HG03064 (cell line): Measurements from ENCODE around the gene NEO1.
"Not testable (repeated sequence)": the region's sequence is repeated elsewhere in the genome, so short reads cannot be mapped to it uniquely, and the experiment has no call there.

Experiments used
- ATAC-seq: cut with Tn5 transposase; IDR thresholded peaks from one replicate; pipeline ENCODE4 v1.9.1; 2021; ENCODE audit warnings: low read depth; ENCODE audit not compliant: unreplicated experiment

Gene NEO1

DNA sequence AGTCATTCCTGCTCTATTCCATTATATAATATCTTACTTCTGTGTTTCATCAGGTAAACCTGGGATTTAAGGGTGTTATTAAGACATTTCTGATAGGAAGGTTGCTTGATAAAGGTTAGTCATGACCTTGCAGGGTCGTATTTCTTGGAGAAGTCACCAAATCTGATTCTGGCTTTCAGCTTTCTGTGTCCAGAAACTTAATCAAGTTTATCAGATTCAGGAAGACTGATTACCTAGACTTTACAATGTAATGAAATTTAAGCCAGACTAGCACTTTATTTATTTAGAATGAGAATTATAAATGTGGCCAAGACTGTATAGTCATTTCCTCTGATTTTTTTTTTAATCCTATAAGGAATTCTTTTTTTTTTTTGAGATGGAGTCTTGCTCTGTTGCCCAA lies 81.9 kb downstream of the NEO1 start:
- ATAC-seq: no peak

DNA sequence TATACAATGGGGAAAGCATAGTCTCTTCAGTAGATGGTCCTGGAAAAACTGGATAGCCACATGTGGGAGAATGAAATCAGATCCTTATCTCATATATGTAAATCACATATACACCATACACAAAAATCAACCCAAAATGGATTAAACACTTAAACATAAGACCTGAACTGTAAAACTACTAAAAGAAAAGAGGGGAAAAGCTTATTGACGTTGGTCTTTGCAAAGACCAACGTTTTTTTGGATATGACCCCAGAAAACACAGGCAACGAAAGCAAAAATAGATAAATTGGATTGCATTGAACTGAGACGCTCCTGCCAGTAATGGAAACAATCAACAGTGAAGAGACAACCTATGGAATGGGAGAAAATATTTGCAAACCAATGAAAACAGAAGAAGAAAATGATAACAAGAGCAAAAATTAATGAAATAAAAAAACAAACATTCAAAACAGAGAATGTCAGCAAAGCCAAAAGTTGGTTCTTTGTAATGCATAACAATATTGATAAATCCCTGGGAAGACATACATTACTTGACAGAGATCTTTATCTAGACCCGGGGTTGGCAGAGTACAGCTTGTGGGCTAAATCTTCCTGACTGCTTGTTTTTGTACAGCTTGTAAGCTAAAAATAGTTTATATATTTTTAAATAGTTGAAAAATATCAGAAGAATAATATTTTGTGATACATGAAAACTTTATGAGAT lies 86.9 kb downstream of the NEO1 start:
- ATAC-seq: no peak

DNA sequence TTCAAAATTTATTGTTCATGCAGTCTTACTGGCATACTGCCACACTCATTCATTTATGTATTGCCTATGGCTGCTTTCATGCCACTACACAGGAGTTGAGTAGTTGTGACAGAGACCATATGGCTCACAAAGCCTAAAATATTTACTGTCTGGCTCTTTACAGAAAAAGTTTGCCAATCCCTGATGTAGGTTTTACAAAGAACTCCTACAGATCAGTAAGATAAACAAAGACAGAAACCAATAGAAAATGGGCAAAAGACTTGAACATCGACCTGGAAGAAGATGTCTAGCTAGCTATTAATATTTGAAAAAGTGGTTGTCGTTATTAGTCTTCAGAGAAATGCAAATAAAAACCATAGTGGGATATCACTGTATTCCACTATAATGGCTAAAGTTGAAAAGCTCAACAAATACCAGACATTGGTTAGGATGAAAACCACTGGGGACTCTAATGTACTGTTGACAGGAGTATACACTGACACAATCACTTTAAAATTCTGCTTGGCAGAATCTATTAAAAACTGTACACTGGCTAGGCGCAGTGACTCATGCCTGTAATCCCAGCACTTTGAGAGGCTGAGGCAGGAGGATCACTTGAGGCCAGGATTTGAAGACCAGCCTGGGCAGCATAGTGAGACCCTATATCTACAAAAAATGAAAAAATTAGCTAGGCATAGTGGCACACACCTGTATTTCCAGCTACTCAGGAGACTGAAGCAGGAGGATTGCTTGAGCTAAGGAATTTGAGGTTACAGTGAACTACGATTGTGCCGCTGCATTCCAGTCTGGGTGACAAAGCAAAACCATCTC lies 87.7 kb downstream of the NEO1 start:
- no peak for ATAC-seq

DNA sequence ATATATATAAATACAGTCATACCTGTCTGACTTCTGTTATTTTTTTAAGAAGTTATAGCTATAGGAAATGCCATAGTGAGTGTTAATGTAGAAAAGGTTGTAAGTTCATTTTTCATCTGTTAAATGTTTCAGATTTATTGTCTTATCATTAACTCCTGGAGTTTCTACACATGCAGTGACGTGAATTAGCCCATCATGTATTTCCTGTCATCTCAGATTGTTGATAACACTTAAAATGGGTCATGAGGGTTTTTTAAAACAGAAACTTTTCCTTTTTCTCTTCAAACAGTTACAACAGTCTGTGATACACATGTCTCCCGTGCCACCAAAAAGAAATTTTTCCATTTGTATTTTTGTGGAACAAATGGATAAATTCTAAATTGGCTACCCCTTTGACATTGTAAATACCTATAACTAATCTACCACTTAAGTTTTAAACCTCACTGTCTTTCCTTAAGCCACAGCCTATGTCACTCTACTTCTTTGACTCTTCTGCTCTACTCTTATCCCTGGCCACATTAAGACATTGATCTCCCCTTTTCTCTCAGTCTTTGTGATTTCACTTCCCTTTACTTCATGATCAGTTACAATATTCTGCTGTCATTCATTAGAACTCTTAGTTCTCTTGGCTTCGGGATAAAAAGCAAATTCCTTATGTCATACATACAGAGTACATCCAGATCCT lies 89.1 kb downstream of the NEO1 start:
- ATAC-seq: no peak

DNA sequence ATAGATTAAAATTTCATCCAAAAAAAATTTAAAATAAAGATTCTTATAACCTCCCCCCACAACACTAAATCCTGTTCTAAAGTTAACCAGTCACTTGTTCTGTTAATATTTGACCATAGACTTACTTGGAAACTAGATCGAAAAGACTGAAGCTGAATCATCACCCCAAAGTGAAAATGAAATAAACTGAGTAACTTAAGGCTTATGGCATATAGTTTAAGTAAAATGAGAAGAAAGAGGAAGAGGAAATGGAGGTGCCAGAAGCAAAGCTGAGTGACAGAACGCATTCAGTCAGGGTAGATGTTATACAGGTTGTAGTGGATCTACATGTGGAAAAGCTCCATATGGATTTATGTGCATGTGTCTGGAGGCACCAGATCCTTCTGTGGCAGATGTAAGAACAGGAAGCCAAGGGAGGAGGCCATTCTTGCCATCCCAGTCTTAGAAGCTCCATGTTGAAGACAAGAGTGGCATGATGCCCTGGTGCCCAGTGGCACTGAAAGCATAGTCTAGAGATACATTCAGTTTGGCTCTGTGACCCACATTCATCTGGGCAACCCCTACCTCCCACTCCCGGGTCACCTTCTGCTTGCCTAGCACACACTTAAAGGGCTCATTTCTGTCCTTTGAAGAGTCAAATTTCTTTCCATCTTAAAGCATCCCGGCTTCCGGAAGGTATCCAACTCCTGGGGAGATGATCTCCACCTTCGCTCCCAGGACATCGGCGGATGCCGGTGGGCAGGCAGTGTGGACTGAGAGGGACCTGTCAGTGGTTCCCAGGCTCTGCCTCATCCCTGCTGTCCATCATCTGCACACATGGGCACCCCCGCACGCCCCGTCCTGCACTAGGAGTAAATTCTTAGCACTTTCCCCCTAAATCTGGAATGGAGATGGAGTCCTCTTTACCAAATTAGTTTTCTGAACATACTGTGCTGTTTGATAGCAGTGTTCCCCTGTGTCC lies 90.8 kb downstream of the NEO1 start:
- peak; percentile 58 for ATAC-seq

DNA sequence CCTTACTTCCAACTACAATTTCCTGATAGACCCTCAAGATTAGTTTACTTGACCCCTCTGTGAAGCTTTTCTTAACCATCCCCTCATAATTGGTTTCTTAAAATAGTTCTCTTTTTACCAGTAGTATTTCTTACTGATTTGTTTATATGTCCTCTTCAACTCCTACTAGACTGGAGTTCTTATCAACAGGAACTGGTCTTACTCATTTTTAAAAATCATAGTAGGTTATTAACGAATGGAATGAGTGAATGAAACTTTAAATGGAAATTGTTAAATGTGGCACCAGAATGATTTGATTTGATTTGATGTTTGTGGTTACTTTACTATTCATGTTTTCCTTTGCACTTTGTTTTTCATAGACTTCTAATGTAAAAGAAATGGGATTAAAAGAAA lies 91.5 kb downstream of the NEO1 start:
- ATAC-seq: no peak

DNA sequence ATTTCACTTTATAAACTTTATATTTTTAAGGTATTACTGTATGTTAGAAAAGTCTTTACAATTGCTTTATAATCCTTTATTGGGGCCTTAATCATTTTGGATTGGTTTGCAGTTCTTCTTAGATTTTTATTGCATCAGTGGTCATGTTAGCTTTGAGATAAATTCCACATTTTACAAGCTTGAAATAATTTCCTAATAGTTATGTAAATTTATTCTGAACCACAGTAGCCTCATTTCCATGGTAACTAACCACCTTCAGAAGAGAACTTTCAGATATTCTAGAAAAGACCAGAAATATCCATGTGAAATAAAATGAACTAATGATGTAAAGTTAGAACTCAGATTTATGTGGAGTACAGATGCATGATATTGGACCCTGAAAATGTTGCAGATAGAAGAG lies 94.2 kb downstream of the NEO1 start:
- ATAC-seq: no peak

DNA sequence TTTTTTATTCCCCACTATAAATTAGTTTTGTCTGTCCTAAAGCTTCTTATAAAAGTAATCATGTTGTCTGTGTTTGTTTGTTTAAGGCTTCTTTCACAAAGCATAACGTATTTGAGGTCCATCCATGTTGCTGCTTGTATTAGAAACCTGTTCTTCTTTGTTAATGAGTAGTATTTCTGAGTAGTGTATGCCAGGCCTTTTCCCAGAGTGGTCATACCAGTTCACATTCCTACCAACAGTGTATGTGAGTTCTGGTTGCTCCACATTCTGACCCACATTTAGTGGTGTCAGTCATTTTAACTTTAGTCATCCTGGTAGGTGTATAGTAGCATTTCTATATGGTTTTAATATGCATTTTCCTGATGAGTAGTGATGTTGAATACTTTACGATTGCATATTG lies 98.6 kb downstream of the NEO1 start:
- no peak for ATAC-seq

DNA sequence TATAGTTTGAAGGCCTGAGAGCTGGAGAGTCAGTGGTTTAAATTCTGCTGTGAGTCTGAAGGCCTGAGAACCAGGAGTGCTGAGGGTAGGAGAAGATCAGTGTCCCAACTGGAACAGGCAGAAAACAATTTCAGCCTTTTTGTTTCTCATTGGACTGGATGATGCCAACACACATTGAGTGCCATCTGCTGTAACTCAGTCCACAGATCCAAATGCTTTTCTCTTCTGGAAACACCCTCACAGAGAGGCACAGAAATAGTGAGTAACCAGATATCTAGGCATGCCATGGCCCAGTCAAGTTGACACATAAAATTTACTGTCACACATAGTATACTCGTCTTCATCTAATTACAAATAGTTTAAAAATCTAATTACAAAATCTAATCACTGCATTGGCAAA lies 100.8 kb downstream of the NEO1 start:
- no peak for ATAC-seq

DNA sequence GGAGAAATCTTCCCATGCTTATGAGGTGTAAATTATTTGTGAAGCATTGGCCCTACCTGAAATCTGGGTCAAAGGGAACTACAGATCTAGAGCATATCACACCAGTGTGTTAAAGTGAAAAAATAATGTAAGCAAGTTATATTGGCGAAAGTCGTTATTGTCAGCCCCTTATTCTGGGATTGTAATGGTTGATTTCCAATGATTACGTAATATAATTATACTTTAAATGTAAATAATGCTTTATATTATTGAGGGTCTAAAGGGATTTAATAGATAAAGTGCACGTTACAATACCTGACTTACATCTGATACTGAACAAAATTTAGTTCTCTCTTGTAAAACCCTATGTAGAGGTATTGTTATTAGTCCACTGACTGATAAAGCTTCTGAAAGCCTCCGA lies 101.2 kb downstream of the NEO1 start:
- ATAC-seq: no peak

DNA sequence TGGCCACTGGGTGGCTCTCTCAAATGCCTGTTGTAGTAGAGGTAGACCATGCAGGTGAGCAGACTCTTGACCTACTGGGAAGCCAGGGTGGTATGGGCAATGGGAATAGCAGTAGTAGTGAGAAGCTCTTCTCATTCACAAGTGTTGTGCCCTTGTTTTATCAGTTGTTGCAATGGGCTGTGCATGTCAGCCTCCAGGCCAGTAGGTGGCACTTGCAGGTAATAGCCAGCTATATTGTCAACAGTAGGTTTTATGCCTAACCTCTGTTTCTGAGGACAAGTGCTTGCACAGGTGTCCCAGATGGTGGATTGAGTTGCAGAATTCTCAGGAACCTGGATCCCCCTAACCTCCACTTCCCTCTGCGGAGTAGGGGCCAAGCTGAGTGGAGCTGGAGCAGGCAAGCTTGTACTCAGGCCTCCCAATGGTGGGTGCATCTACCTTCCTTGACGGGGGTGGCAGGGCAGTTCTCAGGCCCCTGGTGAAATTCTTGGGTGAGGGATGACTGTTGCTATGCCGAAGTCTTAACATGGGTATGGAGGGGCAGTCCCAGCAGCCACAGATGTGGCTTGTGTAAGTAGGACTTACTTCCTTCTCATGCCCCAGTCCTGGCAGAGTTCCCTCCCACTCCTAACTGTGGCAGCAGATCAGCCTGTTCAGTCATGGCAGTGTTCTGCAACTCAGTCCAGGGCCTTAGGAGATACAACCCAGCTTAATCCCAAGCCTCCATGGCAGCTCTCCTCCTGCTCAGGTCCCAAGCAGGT lies 104.3 kb downstream of the NEO1 start:
- no peak for ATAC-seq

DNA sequence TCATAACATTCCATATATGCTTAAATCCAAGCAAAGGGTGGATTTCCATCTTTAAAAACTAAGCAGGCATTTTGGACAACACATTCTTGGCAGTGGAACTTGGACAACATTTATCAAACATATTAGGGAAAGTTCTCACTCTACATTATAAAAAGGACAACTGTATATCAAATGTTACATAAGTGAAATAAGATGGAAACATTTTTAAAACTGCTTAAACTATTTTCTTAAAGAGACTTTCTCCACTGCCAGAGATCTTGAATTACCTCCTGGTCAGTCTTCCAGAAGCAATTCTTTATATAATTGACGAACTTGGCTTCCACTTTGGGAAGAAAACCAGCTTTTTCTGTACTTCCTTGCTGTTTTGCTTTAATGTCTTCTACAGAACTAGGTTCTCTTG lies 109.3 kb downstream of the NEO1 start:
- no peak for ATAC-seq

DNA sequence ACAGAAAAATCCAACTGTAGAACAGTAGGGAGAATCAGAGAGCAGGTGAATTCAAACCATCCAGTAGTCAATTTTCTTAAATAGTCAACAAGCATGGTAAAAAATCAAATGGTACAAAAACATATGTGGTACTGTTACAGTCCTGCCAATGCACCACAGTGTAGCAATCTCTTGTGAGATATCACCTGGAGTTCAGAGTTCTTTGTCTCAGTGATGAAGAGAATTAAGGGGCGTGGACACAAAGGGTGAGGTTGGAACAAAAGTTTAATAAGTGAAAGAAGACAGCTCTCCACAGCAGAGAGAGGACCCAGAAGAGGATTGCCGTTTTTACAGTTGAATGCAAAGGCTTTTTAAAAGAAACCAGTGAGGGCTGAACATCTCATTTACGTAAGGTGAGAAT lies 113.2 kb downstream of the NEO1 start:
- no peak for ATAC-seq

DNA sequence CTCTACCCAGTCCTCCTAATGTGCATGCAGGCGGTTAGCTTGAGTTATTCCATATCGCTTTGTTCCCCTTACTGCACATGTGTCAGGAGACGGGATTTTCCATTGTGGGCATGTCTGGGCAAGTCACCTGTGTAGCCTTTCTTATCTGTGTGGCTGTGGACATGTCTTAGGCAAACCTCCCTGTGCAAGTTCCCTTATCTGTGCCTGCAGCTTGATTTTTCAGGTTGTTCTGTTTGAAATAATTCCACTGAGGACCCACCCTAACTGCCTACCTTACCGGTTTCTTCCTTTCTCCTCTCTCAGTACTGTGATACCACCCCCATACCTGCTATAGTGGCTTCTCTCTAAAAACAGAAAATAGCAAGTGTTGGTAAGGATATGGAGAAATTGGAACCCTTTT lies 113.6 kb downstream of the NEO1 start:
- no peak for ATAC-seq

DNA sequence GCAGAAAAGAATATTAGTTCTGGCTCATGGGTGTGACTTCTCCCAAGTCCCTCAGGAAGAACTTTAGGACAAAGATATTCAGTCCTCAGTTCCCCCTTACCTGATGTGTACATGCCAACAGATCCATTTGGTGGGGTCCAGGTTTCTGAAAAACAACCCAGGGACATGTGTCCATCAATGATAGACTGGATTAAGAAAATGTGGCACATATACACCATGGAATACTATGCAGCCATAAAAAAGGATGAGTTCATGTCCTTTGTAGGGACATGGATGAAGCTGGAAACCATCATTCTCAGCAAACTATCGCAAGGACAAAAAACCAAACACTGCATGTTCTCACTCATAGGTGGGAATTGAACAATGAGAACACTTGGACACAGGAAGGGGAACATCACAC lies 114.4 kb downstream of the NEO1 start:
- ATAC-seq: not testable (repeated sequence)

DNA sequence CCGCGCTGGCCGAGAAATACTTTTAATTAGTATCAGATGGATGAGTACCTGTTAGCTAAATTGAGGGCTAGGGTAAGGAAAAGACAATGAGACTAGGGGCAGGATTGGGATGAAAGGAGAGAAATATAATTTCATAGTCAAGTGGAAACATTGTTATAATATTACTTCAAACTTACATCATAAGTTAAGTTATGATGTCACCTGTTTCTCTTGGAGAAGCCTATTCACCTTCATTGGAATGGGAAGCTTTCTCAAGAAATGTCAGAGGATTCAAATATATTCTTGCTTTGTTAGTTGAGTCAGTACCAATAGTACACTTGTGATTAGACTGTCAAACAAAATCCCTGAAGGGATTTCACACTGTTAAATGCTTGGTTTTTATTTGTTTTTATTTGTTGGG lies 116.2 kb downstream of the NEO1 start:
- ATAC-seq: no peak

DNA sequence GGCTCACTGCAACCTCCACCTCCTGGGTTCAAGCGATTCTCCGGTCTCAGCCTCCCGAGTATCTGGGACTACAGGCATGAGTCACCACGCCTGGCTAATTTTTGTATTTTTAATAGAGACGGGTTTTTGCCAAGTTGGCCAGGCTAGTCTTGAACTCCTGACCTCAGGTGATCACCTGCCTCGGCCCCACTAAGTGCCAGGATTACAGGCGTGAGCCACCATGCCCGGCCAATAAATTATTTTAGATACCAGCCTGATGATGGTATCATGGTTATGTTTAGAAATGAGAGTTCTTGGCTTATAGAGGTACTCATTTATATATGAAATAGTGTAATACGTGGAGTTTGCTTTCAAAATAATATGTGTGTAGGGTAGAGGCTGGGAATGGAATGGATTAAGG lies 119.4 kb downstream of the NEO1 start:
- ATAC-seq: no peak

DNA sequence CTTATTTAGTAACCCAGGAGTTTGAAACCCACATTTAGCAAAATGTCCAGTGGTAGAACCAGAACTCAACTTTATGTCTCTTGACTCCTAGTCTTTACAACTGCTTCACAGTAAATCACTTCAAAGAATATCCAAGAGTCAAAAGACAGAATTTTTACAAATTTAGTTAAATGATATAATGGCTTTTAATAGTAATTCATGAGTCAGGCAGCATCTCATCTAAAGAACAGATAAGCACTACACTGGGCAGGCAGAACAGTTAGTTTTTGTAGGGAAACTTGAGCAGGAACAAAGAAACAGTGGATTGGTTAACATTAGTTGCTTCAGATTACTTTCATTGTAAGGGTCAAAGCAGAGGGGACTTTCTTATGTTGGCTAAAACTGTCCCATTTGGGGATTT lies 120.2 kb downstream of the NEO1 start:
- no peak for ATAC-seq

DNA sequence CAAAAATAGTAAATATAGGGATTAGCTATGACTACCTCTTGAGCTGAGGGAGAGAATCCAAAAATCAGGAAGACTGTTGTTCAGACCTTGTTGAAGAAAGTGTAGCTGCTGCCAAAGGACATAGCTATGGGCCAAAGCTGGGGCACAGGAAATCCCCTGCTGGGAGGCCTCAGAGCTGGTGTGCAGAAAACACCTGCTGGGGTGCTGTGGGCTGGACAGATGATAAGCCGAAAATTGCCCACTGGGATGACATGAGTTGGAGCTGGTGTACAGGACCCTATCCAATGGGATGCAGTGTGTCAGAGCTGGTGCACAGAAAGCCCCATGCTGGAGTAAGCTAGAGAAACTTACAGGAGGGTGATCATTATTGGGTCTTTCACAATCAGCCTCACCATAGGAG lies 121.9 kb downstream of the NEO1 start:
- ATAC-seq: no peak

DNA sequence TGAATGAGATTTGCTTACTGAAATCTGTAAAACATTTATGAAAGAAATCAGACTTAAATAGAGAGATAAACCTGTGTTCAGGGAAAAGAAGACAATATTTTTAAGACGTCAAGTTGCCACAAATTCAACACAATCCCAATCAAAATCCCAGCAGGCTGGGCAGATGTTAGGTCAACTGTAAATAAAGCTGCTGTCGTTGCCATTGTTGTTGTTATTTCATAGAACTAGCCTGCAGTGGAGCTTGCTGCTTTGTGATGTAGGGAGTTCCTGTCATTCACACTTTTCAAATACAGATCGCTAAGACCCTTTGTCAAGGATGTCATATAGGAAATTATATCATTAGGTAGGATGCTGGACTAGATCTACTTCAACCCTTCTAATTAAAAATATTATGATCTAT lies 123.1 kb downstream of the NEO1 start:
- ATAC-seq: no peak
